SU-DHL-6 (cell line): Measurements from ENCODE around the gene GPD2.

Experiments used
- EZH2phosphoT487 ChIP-seq: fragments of 200-600 bp; sonication (generic), shearing (Covaris generic); conservative IDR thresholded peaks from 2 replicates; pipeline ENCODE4 v1.6.1; 2018; ENCODE audit warnings: mild to moderate bottlenecking, antibody characterized with exemption, low read length, moderate library complexity, mixed read lengths
- TF ChIP-seq, protein P1 (sequence below): fragments of 200-600 bp; sonication (generic); IDR thresholded peaks from one replicate; pipeline ENCODE4 v1.5.1; 2017; ENCODE audit warnings: antibody characterized with exemption, mild to moderate bottlenecking, low read length, moderate library complexity; ENCODE audit not compliant: insufficient read depth, poor library complexity, severe bottlenecking

DNA sequence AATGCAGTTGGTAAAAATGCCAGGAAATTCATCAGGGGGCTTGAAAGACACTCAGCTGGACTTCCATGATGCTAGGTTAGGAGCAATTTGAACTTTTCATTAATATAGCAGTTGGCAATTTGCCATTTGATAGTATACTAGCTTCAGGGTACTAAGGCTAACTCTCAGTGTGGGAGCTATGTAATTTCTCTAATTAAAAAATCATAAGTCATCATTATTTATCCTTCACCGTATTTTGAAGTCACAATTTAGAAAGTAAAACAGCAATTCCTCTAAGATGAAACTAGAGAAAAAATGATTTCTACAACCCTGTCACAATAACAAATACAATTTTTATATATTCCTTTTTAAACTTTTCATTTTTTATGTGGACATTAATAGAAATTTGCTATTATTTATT is 190.8 kb downstream of the GPD2 start:
- TF ChIP-seq, protein P1, sequence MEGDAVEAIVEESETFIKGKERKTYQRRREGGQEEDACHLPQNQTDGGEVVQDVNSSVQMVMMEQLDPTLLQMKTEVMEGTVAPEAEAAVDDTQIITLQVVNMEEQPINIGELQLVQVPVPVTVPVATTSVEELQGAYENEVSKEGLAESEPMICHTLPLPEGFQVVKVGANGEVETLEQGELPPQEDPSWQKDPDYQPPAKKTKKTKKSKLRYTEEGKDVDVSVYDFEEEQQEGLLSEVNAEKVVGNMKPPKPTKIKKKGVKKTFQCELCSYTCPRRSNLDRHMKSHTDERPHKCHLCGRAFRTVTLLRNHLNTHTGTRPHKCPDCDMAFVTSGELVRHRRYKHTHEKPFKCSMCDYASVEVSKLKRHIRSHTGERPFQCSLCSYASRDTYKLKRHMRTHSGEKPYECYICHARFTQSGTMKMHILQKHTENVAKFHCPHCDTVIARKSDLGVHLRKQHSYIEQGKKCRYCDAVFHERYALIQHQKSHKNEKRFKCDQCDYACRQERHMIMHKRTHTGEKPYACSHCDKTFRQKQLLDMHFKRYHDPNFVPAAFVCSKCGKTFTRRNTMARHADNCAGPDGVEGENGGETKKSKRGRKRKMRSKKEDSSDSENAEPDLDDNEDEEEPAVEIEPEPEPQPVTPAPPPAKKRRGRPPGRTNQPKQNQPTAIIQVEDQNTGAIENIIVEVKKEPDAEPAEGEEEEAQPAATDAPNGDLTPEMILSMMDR, result no peak
- TF ChIP-seq EZH2phosphoT487, result no peak
